SK-N-SH (cell line): ENCODE results near the gene SEMA4B. TPM values are rescaled to one million over a fixed set of nuclear protein-coding genes. Genes with fewer than 3 reads are reported as not detected.

Source experiments
- CTCF ChIA-PET: fragments of 300-600, 350-600 bp; formaldehyde crosslinking; extraction: SDS; loops from one replicate; lab custom pipeline; 2021; lab: Yijun Ruan, JAX
- POLR2A ChIA-PET: fragments of 350-600 bp; sonication (Branson Sonifier 250); formaldehyde crosslinking; extraction: SDS; loops from one replicate; lab custom pipeline; 2020; ENCODE audit warnings: antibody characterized with exemption, inconsistent platforms; lab: Yijun Ruan, JAX
- DNase-seq: peaks from one replicate; pipeline ENCODE4 v3.0.0; 2012
- H2AFZ ChIP-seq: fragments of 200-600 bp; sonication (generic); 2 replicates; pipeline ENCODE4 v1.8.1; 2016; ENCODE audit warnings: antibody characterized with exemption, mild to moderate bottlenecking, low read depth
- H3F3A ChIP-seq: fragments of 200-600 bp; sonication (generic); replicated peaks from 2 replicates; pipeline ENCODE3; 2016; ENCODE audit warnings: antibody characterized with exemption, mild to moderate bottlenecking; ENCODE audit not compliant: insufficient read depth
- H3K27ac ChIP-seq, 2 experiments: fragments of 200-500 bp in 1 of 2; fragments of 200-600 bp in 1 of 2; sonication (Bioruptor generic) in 1 of 2; sonication (generic), shearing (Covaris generic) in 1 of 2; 2 replicates each; pipeline versions ENCODE4 v1.5.1 to v1.6.1; 2014 to 2016; ENCODE audit warnings: low read depth in 2 of 2, inconsistent platforms in 1 of 2, low read length in 1 of 2, mild to moderate bottlenecking in 1 of 2, mixed read lengths in 1 of 2
- H3K27me3 ChIP-seq: fragments of 200-600 bp; sonication (generic), shearing (Covaris generic); 2 replicates; pipeline ENCODE4 v1.6.1; 2016; ENCODE audit warnings: mixed run types; ENCODE audit not compliant: insufficient read depth
- H3K36me3 ChIP-seq, 2 experiments: fragments of 200-500 bp in 1 of 2; fragments of 200-600 bp in 1 of 2; sonication (Bioruptor generic) in 1 of 2; sonication (generic) in 1 of 2; replicated peaks in 1 of 2; 2 replicates each; pipeline versions ENCODE3 to v1.5.1; 2014 to 2016; ENCODE audit warnings: low read length in 1 of 2, mild to moderate bottlenecking in 1 of 2; ENCODE audit not compliant: insufficient read depth in 2 of 2, control insufficient read depth in 1 of 2
- H3K4me1 ChIP-seq, 2 experiments: fragments of 200-500 bp in 1 of 2; fragments of 200-600 bp in 1 of 2; sonication (Bioruptor generic) in 1 of 2; sonication (generic), shearing (Covaris generic) in 1 of 2; 2 replicates each; pipeline versions ENCODE4 v1.5.1 to v1.6.1; 2014 to 2016; ENCODE audit warnings: low read depth in 1 of 2, low read length in 1 of 2, mixed run types in 1 of 2; ENCODE audit not compliant: insufficient read depth in 2 of 2, control insufficient read depth in 1 of 2
- H3K4me2 ChIP-seq: fragments of 200-600 bp; sonication (generic), shearing (Covaris generic); 2 replicates; pipeline ENCODE4 v1.6.1; 2017; ENCODE audit warnings: mixed run types
- H3K4me3 ChIP-seq, 2 experiments: fragments of 200-500 bp in 1 of 2; fragments of 200-600 bp in 1 of 2; sonication (Bioruptor generic) in 1 of 2; sonication (generic), shearing (Covaris generic) in 1 of 2; 2 replicates each; pipeline versions ENCODE4 v1.5.1 to v1.8.1; 2014 to 2016; ENCODE audit warnings: low read depth in 2 of 2, inconsistent platforms in 1 of 2, low read length in 1 of 2, mild to moderate bottlenecking in 1 of 2, mixed read lengths in 1 of 2, moderate library complexity in 1 of 2
- H3K79me2 ChIP-seq: fragments of 200-600 bp; sonication (generic); 2 replicates; pipeline ENCODE4 v1.8.1; 2017; ENCODE audit warnings: mild to moderate bottlenecking; ENCODE audit not compliant: insufficient read depth
- H3K9ac ChIP-seq: fragments of 200-600 bp; sonication (generic); 2 replicates; pipeline ENCODE4 v1.6.1; 2017; ENCODE audit warnings: mixed run types
- H3K9me2 ChIP-seq: fragments of 200-600 bp; sonication (generic); 2 replicates; pipeline ENCODE4 v1.6.1; 2017; ENCODE audit warnings: mixed run types
- H3K9me3 ChIP-seq: fragments of 200-600 bp; sonication (generic); 2 replicates; pipeline ENCODE4 v1.6.1; 2017; ENCODE audit warnings: mixed run types, mild to moderate bottlenecking, moderate library complexity
- H4K20me1 ChIP-seq: fragments of 200-600 bp; sonication (generic); 2 replicates; pipeline ENCODE4 v1.6.1; 2017; ENCODE audit warnings: mild to moderate bottlenecking, mixed run types; ENCODE audit not compliant: insufficient read depth
- CHD2 ChIP-seq: fragments of 150-350 bp; IDR thresholded peaks from 2 replicates; pipeline ENCODE4 v1.6.1; 2018; ENCODE audit warnings: low read length; ENCODE audit not compliant: partially characterized antibody
- ELF1 ChIP-seq: IDR thresholded peaks from 2 replicates; pipeline ENCODE4 v1.4.0; 2012
- EZH2phosphoT487 ChIP-seq: fragments of 200-600 bp; sonication (generic); IDR thresholded peaks from 2 replicates; pipeline ENCODE4 v1.6.1; 2017; ENCODE audit warnings: low read depth, mixed run types, mild to moderate bottlenecking, antibody characterized with exemption, moderate library complexity, borderline replicate concordance
- FOSL2 ChIP-seq: IDR thresholded peaks from 2 replicates; pipeline ENCODE4 v1.4.0; 2012; ENCODE audit warnings: low read depth, mild to moderate bottlenecking, moderate library complexity, borderline replicate concordance
- FOXJ3 ChIP-seq: sonication (generic); formaldehyde crosslinking; IDR thresholded peaks from 2 replicates; pipeline ENCODE4 v1.5.1; 2020; ENCODE audit warnings: mild to moderate bottlenecking, missing genetic modification reagents
- GATA2 ChIP-seq: sonication (generic); formaldehyde crosslinking; IDR thresholded peaks from 2 replicates; pipeline ENCODE4 v1.5.0; 2020; ENCODE audit warnings: mild to moderate bottlenecking, missing genetic modification reagents
- IRF3 ChIP-seq: fragments of 150-350 bp; IDR thresholded peaks from 2 replicates; pipeline ENCODE4 v1.6.1; 2016; ENCODE audit warnings: mild to moderate bottlenecking, low read depth, low read length
- MEF2A ChIP-seq: IDR thresholded peaks from 2 replicates; pipeline ENCODE4 v1.4.0; 2012; ENCODE audit warnings: low read depth, borderline replicate concordance
- MXI1 ChIP-seq: IDR thresholded peaks from 2 replicates; pipeline ENCODE4 v1.6.1; 2012; ENCODE audit warnings: mild to moderate bottlenecking, low read depth, low read length, improper control_type of control experiment
- NRF1 ChIP-seq: IDR thresholded peaks from 2 replicates; pipeline ENCODE4 v1.6.1; 2012; ENCODE audit warnings: low read depth, mild to moderate bottlenecking, low read length
- PBX3 ChIP-seq: IDR thresholded peaks from 2 replicates; pipeline ENCODE4; 2012
- RAD21 ChIP-seq: IDR thresholded peaks from 2 replicates; pipeline ENCODE4 v1.6.1; 2012; ENCODE audit warnings: mild to moderate bottlenecking, low read length
- RCOR1 ChIP-seq: fragments of 150-350 bp; IDR thresholded peaks from 2 replicates; pipeline ENCODE4 v1.6.1; 2017; ENCODE audit warnings: antibody characterized with exemption, low read length
- REST ChIP-seq: IDR thresholded peaks from 2 replicates; pipeline ENCODE4 v1.6.1; 2012; ENCODE audit warnings: mild to moderate bottlenecking, low read depth, low read length, moderate library complexity
- RFX5 ChIP-seq: IDR thresholded peaks from 2 replicates; pipeline ENCODE4 v1.6.1; 2012; ENCODE audit warnings: mild to moderate bottlenecking, improper control_type of control experiment, low read length
- TAF1 ChIP-seq: IDR thresholded peaks from 2 replicates; pipeline ENCODE4 v1.6.1; 2012; ENCODE audit warnings: low read depth, mild to moderate bottlenecking, low read length, moderate library complexity, borderline replicate concordance
- TCF12 ChIP-seq: IDR thresholded peaks from 2 replicates; pipeline ENCODE4 v1.4.0; 2012
- USF1 ChIP-seq: IDR thresholded peaks from 2 replicates; pipeline ENCODE4 v1.4.0; 2012; ENCODE audit warnings: low read depth, borderline replicate concordance
- WGBS: methylation state at CpG from one replicate; pipeline ENCODE4 v1.1.6; 2017; ENCODE audit warnings: low lambda C conversion rate; 5-methylcytosine and 5-hydroxymethylcytosine counted together
- polyA plus RNA-seq, 3 experiments: library from polyadenylated mRNA; depleted of rRNA; stranded (reverse); fragments of >200 nt; gene quantifications; 2 replicates each; pipeline ENCODE4 v1.2.3, GENCODE V29; 2012

SEMA4B gene
- polyA plus RNA-seq, 1 of the 3 experiments (the other 2 are of a cell fraction): 38.9 TPM

GRCh38 chr15:90177012-90177411 is 24.1 kb upstream of the SEMA4B start (continued):
- no peak for TF ChIP-seq MEF2A
- TF ChIP-seq RFX5: no peak
- TF ChIP-seq MXI1: no peak
- TF ChIP-seq FOXJ3 (CRISPR knock-in tag): no peak
- TF ChIP-seq EZH2phosphoT487: no peak
- TF ChIP-seq ELF1: no peak
- TF ChIP-seq, all 33 proteins: peak for 0

GRCh38 chr15:90178468-90179435 is 22.4 kb upstream of the SEMA4B start:
- TF ChIP-seq GATA2 (CRISPR knock-in tag): no peak
- TF ChIP-seq MXI1: no peak
- no peak for TF ChIP-seq RCOR1
- no peak for TF ChIP-seq EZH2phosphoT487
- no peak for TF ChIP-seq IRF3
- no peak for TF ChIP-seq CHD2
- TF ChIP-seq RFX5: no peak
- no peak for TF ChIP-seq PBX3
- TF ChIP-seq TCF12: no peak
- no peak for TF ChIP-seq NRF1
- TF ChIP-seq TAF1: no peak
- TF ChIP-seq RAD21: no peak
- TF ChIP-seq FOSL2: no peak
- no peak for TF ChIP-seq USF1
- TF ChIP-seq ELF1: no peak
- no peak for TF ChIP-seq MEF2A
- no peak for TF ChIP-seq REST
- Histone ChIP-seq H3K9me2 (no peaks in the 10 kb centered on the region), H3K4me2 (no peak overlapping the region), H3K9me3 (no peaks in the 10 kb centered on the region), H3K27me3 (no peaks in the 10 kb centered on the region), H3K4me3 (no peak overlapping the region), H3K9ac (no peak overlapping the region), H3K4me1 (peaks cover 11 to 13% of the 10 kb centered on the region in 2 experiments; a peak in 2 of 4 replicates), H4K20me1 (no peaks in the 10 kb centered on the region), H3K79me2 (no peaks in the 10 kb centered on the region), H3K27ac (no peak overlapping the region), H3F3A (peaks cover 4% of the 10 kb centered on the region), H2AFZ (no peak overlapping the region), H3K36me3 (no peaks in the 10 kb centered on the region)
- WGBS: 82% methylated on average over 10 of the region's 10 CpGs
- ChIA-PET POLR2A (no interaction called here), CTCF (interaction anchor here (0.9 kb wide), 1 partner anchor 35 kb away, joined by 3 read pairs; no protein-coding TSS in a partner anchor)
- no peak for DNase-seq
